Mammary epithelial cell (primary cell): ENCODE results near the gene RBM33.

ENCODE experiments used
- CTCF ChIP-seq, 2 donors: IDR thresholded peaks in 1 of 2; conservative IDR thresholded peaks in 1 of 2; 2 replicates each; pipeline ENCODE4 v1.5.1; 2011 to 2012; ENCODE audit warnings: inconsistent platforms in 2 of 2, low read length in 2 of 2, mild to moderate bottlenecking in 2 of 2, control low read depth in 1 of 2, low read depth in 1 of 2; ENCODE audit not compliant: insufficient read depth in 1 of 2; ENCODE audit errors: extremely low read depth in 1 of 2
- EZH2 ChIP-seq: IDR thresholded peaks from 2 replicates; pipeline ENCODE4 v1.6.1; 2012; ENCODE audit warnings: low read length, inconsistent platforms, borderline replicate concordance

GRCh38 chr7:155620497-155620896 is 24.0 kb upstream of the RBM33 start:
- TF ChIP-seq CTCF (conservative IDR thresholded peaks at IDR 0.05 in 1 of 2, IDR thresholded peaks at IDR 0.05 in 1 of 2; ENCODE audit: extremely low read depth in 1 of 2, insufficient read depth in 1 of 2, low read depth in 1 of 2, low read length in 2 of 2) (no peak), EZH2 (no peak)
